Measurements from ENCODE around the gene OR5B17.
"Not testable (repeated sequence)": the region's sequence is repeated elsewhere in the genome, so short reads cannot be mapped to it uniquely, and the experiment has no call there.

OR5B17 gene

GRCh38 chr11:58358969-58359368 is at the start of gene OR5B17:
TSS of gene OR5B17 (minus strand) at chr11:58359069. CDS start at chr11:58359069, 0 bp downstream.
- H3K27me3 ChIP-seq (ENCODE audit: control insufficient read depth in 1 of 2, insufficient read depth in 2 of 2, low read length in 2 of 2), result no peaks in the 10 kb centered on the region
- no peaks in the 10 kb centered on the region for H3K4me1 ChIP-seq (ENCODE audit: control insufficient read depth, insufficient read depth, low read length)
- no peak within 1 kb of the TSS for H3K9ac ChIP-seq (ENCODE audit: low read length in 2 of 2)
- H3K36me3 ChIP-seq (ENCODE audit: control insufficient read depth in 2 of 2, insufficient read depth in 2 of 2, low read length in 2 of 2), result no peaks in the 10 kb centered on the region
- H3K27ac ChIP-seq (ENCODE audit: low read length), result no peak within 1 kb of the TSS
- H3K4me3 ChIP-seq (ENCODE audit: low read length in 2 of 2), result no peak within 1 kb of the TSS
- H3K9me3 ChIP-seq (ENCODE audit: control insufficient read depth in 2 of 2, low read length in 2 of 2), result no peaks in the 10 kb centered on the region

DNA sequence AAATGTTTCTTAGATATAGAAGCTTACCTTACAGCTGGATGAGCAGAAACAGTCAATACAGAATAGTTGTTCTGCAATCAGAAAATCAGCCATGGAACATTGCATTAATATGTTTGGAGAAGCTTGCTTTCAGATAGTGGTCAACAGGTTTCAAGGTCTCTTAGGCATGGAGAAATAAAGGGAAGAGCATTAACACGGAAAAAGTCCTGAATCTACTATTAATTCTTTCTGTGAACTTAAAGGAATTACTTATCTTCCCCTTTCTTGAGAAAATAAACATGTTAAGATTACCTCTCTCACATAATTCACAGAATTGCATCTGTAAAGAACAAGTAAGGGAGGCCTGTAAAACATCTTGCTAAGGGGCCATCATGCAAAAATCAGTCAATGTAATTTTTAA is 47.9 kb upstream of the OR5B17 start, which contains the start of gene OR5B3:
Gene OR5B3, minus strand, starts transcription at position 101 of the 400 bp plus-strand sequence. CDS start 3,465 bp downstream, outside the sequence.
- no peaks in the 10 kb centered on the region for H3K27me3 ChIP-seq (ENCODE audit: control insufficient read depth in 1 of 2, insufficient read depth in 2 of 2, low read length in 2 of 2)
- H3K4me1 ChIP-seq (ENCODE audit: control insufficient read depth, insufficient read depth, low read length), result no peaks in the 10 kb centered on the region
- H3K9me3 ChIP-seq (ENCODE audit: control insufficient read depth in 2 of 2, low read length in 2 of 2), result peaks cover 0 to 6% of the 10 kb centered on the region in 2 donors
- no peak within 1 kb of the TSS for H3K9ac ChIP-seq (ENCODE audit: low read length in 2 of 2)
- no peaks in the 10 kb centered on the region for H3K36me3 ChIP-seq (ENCODE audit: control insufficient read depth in 2 of 2, insufficient read depth in 2 of 2, low read length in 2 of 2)
- H3K4me3 ChIP-seq (ENCODE audit: low read length in 2 of 2), result no peak within 1 kb of the TSS
- H3K27ac ChIP-seq (ENCODE audit: low read length), result no peak within 1 kb of the TSS

- H3K27ac ChIP-seq (ENCODE audit: low read length); H3K4me1 ChIP-seq (ENCODE audit: control insufficient read depth, insufficient read depth, low read length); H3K9me3 ChIP-seq (ENCODE audit: control insufficient read depth in 2 of 2, low read length in 2 of 2); H3K9ac ChIP-seq (ENCODE audit: low read length in 2 of 2); H3K4me3 ChIP-seq (ENCODE audit: low read length in 2 of 2); H3K27me3 ChIP-seq (ENCODE audit: control insufficient read depth in 1 of 2, insufficient read depth in 2 of 2, low read length in 2 of 2); H3K36me3 ChIP-seq (ENCODE audit: control insufficient read depth in 2 of 2, insufficient read depth in 2 of 2, low read length in 2 of 2): not testable (repeated sequence)
These were observed 40.8 kb upstream of the OR5B17 start for GRCh38 chr11:58399622-58400021.

DNA sequence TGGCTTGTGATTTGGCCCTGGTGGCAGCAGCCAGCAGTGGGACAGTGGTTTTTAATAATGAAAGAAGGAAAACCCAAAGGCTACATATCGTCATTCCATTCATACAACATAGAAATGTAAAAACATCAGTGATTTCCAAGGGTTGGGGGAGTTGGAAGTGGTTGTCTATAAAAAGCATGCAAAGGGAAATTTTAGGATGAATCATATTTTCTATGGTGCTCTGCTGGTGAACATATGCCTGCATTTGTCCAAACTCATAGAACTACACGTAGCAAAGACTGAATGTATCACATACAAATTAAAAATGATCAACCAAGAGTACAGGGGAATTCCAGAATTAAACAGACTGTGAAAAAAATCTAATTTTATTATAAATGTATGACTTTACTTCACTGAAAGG is 36.7 kb upstream of the OR5B17 start:
- Histone ChIP-seq H3K9me3 (ENCODE audit: control insufficient read depth in 2 of 2, low read length in 2 of 2) (peaks cover 0 to 6% of the 10 kb centered on the region in 2 donors), H3K9ac (ENCODE audit: low read length in 2 of 2) (no peak overlapping the region), H3K27me3 (ENCODE audit: control insufficient read depth in 1 of 2, insufficient read depth in 2 of 2, low read length in 2 of 2) (no peaks in the 10 kb centered on the region), H3K4me3 (ENCODE audit: low read length in 2 of 2) (no peak overlapping the region), H3K27ac (ENCODE audit: low read length) (no peak overlapping the region), H3K36me3 (ENCODE audit: control insufficient read depth in 2 of 2, insufficient read depth in 2 of 2, low read length in 2 of 2) (no peaks in the 10 kb centered on the region), H3K4me1 (ENCODE audit: control insufficient read depth, insufficient read depth, low read length) (no peaks in the 10 kb centered on the region)

DNA sequence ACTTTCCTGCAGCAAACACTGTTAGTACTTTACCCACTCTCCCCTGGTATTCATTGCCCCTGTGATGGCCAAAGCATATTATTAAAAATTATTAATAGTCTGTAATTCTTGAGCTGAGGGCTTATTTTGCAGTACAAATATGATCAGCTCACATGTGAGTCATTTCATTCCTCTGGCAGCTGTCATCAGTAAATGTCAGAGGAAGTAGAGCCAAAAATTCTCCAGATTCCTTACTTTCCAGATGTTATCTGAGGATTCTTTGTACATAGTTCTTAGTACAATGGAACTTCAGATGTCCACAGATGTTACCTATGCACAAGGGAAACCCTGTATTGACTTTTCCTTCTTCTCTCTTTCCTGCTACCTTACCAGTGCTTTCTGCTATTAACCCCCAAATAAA is 35.3 kb upstream of the OR5B17 start:
- Histone ChIP-seq H3K27me3 (ENCODE audit: control insufficient read depth in 1 of 2, insufficient read depth in 2 of 2, low read length in 2 of 2) (no peaks in the 10 kb centered on the region), H3K36me3 (ENCODE audit: control insufficient read depth in 2 of 2, insufficient read depth in 2 of 2, low read length in 2 of 2) (no peaks in the 10 kb centered on the region), H3K27ac (ENCODE audit: low read length) (no peak overlapping the region), H3K9me3 (ENCODE audit: control insufficient read depth in 2 of 2, low read length in 2 of 2) (peaks cover 0 to 6% of the 10 kb centered on the region in 2 donors), H3K4me1 (ENCODE audit: control insufficient read depth, insufficient read depth, low read length) (no peaks in the 10 kb centered on the region), H3K9ac (ENCODE audit: low read length in 2 of 2) (no peak overlapping the region), H3K4me3 (ENCODE audit: low read length in 2 of 2) (no peak overlapping the region)

GRCh38 chr11:58392746-58393145 is 33.9 kb upstream of the OR5B17 start:
- H3K9ac ChIP-seq (ENCODE audit: low read length in 2 of 2), result no peak overlapping the region
- peaks cover 0 to 6% of the 10 kb centered on the region in 2 donors for H3K9me3 ChIP-seq (ENCODE audit: control insufficient read depth in 2 of 2, low read length in 2 of 2)
- H3K4me1 ChIP-seq (ENCODE audit: control insufficient read depth, insufficient read depth, low read length), result no peaks in the 10 kb centered on the region
- H3K4me3 ChIP-seq (ENCODE audit: low read length in 2 of 2), result no peak overlapping the region
- no peaks in the 10 kb centered on the region for H3K27me3 ChIP-seq (ENCODE audit: control insufficient read depth in 1 of 2, insufficient read depth in 2 of 2, low read length in 2 of 2)
- no peaks in the 10 kb centered on the region for H3K36me3 ChIP-seq (ENCODE audit: control insufficient read depth in 2 of 2, insufficient read depth in 2 of 2, low read length in 2 of 2)
- no peak overlapping the region for H3K27ac ChIP-seq (ENCODE audit: low read length)

DNA sequence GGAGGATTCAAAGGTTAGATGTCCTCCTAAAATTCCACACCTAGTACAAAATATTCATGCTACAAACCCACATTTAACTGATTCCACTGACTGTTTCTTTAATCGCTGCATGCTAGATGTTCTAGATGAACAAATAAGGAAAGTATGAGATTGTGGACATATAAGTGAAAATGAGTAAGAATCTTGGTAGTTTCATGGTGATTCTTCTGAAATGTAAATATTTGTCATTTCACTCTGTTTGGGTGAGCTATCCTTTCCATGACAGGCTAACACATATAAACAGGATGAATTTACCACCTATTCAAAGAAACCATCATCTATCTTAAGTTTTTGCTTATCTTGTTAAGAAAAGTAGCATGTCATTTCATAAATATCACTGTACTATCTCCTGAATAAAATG is 33.0 kb upstream of the OR5B17 start:
- Histone ChIP-seq H3K36me3 (ENCODE audit: control insufficient read depth in 2 of 2, insufficient read depth in 2 of 2, low read length in 2 of 2) (no peaks in the 10 kb centered on the region), H3K27ac (ENCODE audit: low read length) (no peak overlapping the region), H3K9me3 (ENCODE audit: control insufficient read depth in 2 of 2, low read length in 2 of 2) (peaks cover 0 to 6% of the 10 kb centered on the region in 2 donors), H3K4me1 (ENCODE audit: control insufficient read depth, insufficient read depth, low read length) (no peaks in the 10 kb centered on the region), H3K27me3 (ENCODE audit: control insufficient read depth in 1 of 2, insufficient read depth in 2 of 2, low read length in 2 of 2) (no peaks in the 10 kb centered on the region), H3K9ac (ENCODE audit: low read length in 2 of 2) (no peak overlapping the region), H3K4me3 (ENCODE audit: low read length in 2 of 2) (no peak overlapping the region)

DNA sequence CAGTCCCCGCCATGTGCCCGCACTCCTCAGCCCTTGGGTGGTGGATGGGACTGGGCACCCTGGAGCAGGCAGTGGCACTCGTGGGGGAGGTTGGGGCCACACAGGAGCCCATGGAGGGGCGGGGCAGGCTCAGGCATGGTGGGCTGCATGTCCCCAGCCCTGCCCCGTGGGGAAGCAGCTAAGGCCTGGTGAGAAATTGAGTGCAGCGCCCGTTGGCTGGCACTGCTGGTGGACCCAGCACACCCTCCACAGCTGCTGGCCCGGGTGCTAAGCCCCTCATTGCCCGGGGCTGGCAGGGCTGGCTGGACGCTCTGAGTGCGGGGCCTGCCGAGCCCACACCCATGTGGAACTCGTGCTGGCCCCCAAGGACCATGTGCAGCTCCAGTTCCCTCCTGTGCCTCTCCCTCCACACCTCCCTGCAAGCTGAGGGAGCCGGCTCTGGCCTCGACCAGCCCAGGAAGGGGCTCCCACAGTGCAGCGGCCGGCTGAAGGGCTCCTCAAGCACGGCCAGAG is 31.7 kb upstream of the OR5B17 start:
- no peak overlapping the region for H3K9ac ChIP-seq (ENCODE audit: low read length in 2 of 2)
- no peaks in the 10 kb centered on the region for H3K36me3 ChIP-seq (ENCODE audit: control insufficient read depth in 2 of 2, insufficient read depth in 2 of 2, low read length in 2 of 2)
- H3K9me3 ChIP-seq (ENCODE audit: control insufficient read depth in 2 of 2, low read length in 2 of 2), result peaks cover 0 to 6% of the 10 kb centered on the region in 2 donors
- no peaks in the 10 kb centered on the region for H3K4me1 ChIP-seq (ENCODE audit: control insufficient read depth, insufficient read depth, low read length)
- H3K27me3 ChIP-seq (ENCODE audit: control insufficient read depth in 1 of 2, insufficient read depth in 2 of 2, low read length in 2 of 2), result no peaks in the 10 kb centered on the region
- no peak overlapping the region for H3K27ac ChIP-seq (ENCODE audit: low read length)
- no peak overlapping the region for H3K4me3 ChIP-seq (ENCODE audit: low read length in 2 of 2)

GRCh38 chr11:58354727-58355126 is 4.1 kb downstream of the OR5B17 start:
- no peaks in the 10 kb centered on the region for H3K4me1 ChIP-seq (ENCODE audit: control insufficient read depth, insufficient read depth, low read length)
- H3K9me3 ChIP-seq (ENCODE audit: control insufficient read depth in 2 of 2, low read length in 2 of 2), result no peaks in the 10 kb centered on the region
- H3K27me3 ChIP-seq (ENCODE audit: control insufficient read depth in 1 of 2, insufficient read depth in 2 of 2, low read length in 2 of 2), result no peaks in the 10 kb centered on the region
- H3K9ac ChIP-seq (ENCODE audit: low read length in 2 of 2), result no peak overlapping the region
- no peaks in the 10 kb centered on the region for H3K36me3 ChIP-seq (ENCODE audit: control insufficient read depth in 2 of 2, insufficient read depth in 2 of 2, low read length in 2 of 2)
- H3K27ac ChIP-seq (ENCODE audit: low read length), result no peak overlapping the region
- no peak overlapping the region for H3K4me3 ChIP-seq (ENCODE audit: low read length in 2 of 2)

- Histone ChIP-seq H3K9me3 (ENCODE audit: control insufficient read depth in 2 of 2, low read length in 2 of 2) (peaks cover 3% of the 10 kb centered on the region in 2 donors), H3K4me3 (ENCODE audit: low read length in 2 of 2) (no peak overlapping the region), H3K27ac (ENCODE audit: low read length) (no peak overlapping the region), H3K4me1 (ENCODE audit: control insufficient read depth, insufficient read depth, low read length) (no peaks in the 10 kb centered on the region), H3K9ac (ENCODE audit: low read length in 2 of 2) (no peak overlapping the region), H3K27me3 (ENCODE audit: control insufficient read depth in 1 of 2, insufficient read depth in 2 of 2, low read length in 2 of 2) (no peaks in the 10 kb centered on the region), H3K36me3 (ENCODE audit: control insufficient read depth in 2 of 2, insufficient read depth in 2 of 2, low read length in 2 of 2) (no peaks in the 10 kb centered on the region)
These were observed 13.7 kb downstream of the OR5B17 start for GRCh38 chr11:58345204-58345603.

- H3K27me3 ChIP-seq (ENCODE audit: control insufficient read depth in 1 of 2, insufficient read depth in 2 of 2, low read length in 2 of 2), result no peaks in the 10 kb centered on the region
- H3K27ac ChIP-seq (ENCODE audit: low read length), result no peak overlapping the region
- no peaks in the 10 kb centered on the region for H3K9me3 ChIP-seq (ENCODE audit: control insufficient read depth in 2 of 2, low read length in 2 of 2)
- no peaks in the 10 kb centered on the region for H3K36me3 ChIP-seq (ENCODE audit: control insufficient read depth in 2 of 2, insufficient read depth in 2 of 2, low read length in 2 of 2)
- H3K9ac ChIP-seq (ENCODE audit: low read length in 2 of 2), result no peak overlapping the region
- H3K4me1 ChIP-seq (ENCODE audit: control insufficient read depth, insufficient read depth, low read length), result no peaks in the 10 kb centered on the region
- H3K4me3 ChIP-seq (ENCODE audit: low read length in 2 of 2), result no peak overlapping the region
These were observed 24.2 kb downstream of the OR5B17 start for GRCh38 chr11:58334708-58335107.

All from stomach smooth muscle (tissue), 2 donors.